ENCODE results near the gene MYO16. TPM values are rescaled to one million over a fixed set of nuclear protein-coding genes. Genes with fewer than 3 reads are reported as not detected.

MYO16 gene
- total RNA-seq, 2 donors from 2014 or later: 0.42 TPM; not detected in 1

DNA sequence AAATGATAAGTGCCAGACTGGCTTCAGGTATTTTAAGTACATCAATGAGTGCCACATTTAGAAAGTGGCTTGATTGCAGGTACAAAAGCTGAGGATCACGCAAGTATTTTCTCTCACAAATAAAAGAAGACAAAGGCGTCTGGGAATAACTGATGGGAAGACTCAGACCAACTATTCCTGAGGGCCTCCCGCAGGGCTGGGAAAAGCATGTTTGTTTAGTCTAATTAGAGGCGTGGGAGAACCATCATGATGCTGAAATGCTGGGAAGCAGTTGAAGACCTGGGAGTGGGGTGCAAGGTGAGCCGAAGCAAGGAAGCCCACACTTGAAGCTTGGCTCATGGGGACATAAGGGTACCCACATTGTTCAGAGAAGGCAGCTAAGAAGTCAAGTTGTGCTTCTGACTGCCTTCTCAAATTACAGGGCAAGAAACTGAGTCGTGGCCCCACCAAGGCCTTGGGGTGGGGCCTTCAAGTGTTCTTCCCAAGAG lies 536.0 kb downstream of the MYO16 start:
- DNase-seq (ENCODE audit: low spot score) (no peak), ATAC-seq (ENCODE audit: insufficient number of reproducible peaks, low FRiP score, low read depth) (no peak)
- H3K36me3 ChIP-seq: no peaks in the 10 kb centered on the region
- TF ChIP-seq, protein P1, sequence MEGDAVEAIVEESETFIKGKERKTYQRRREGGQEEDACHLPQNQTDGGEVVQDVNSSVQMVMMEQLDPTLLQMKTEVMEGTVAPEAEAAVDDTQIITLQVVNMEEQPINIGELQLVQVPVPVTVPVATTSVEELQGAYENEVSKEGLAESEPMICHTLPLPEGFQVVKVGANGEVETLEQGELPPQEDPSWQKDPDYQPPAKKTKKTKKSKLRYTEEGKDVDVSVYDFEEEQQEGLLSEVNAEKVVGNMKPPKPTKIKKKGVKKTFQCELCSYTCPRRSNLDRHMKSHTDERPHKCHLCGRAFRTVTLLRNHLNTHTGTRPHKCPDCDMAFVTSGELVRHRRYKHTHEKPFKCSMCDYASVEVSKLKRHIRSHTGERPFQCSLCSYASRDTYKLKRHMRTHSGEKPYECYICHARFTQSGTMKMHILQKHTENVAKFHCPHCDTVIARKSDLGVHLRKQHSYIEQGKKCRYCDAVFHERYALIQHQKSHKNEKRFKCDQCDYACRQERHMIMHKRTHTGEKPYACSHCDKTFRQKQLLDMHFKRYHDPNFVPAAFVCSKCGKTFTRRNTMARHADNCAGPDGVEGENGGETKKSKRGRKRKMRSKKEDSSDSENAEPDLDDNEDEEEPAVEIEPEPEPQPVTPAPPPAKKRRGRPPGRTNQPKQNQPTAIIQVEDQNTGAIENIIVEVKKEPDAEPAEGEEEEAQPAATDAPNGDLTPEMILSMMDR (IDR thresholded peaks at IDR 0.05): no peak
- no peaks in the 10 kb centered on the region for H3K9me3 ChIP-seq
- no peaks in the 10 kb centered on the region for H3K4me1 ChIP-seq (ENCODE audit: control insufficient read depth in 1 of 2, low read depth in 2 of 2)
- H3K4me3 ChIP-seq: no peak overlapping the region
- H3K27me3 ChIP-seq (replicated peaks; ENCODE audit: insufficient read depth): no peaks in the 10 kb centered on the region
- no peak overlapping the region for H3K27ac ChIP-seq

DNA sequence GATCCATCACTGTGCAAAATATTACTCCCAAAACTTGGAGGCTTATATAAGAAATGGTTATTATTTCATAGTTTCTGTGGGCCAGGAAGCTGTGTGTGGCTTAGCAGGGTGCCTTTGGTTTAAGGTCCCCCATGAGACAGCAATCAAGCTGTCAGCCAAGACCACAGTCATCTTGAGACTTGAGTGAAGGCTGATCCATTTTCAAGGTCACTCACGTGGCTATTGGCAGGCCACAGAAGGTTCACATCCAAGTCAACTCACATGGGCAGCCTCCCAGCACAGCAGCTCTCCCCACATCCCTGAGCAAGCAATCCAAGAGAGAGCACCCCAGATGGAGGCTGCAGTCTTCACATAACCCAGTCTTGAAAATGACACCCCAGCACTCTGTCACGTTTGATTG lies 537.4 kb downstream of the MYO16 start:
- H3K27me3 ChIP-seq (replicated peaks; ENCODE audit: insufficient read depth): no peaks in the 10 kb centered on the region
- no peak overlapping the region for H3K4me3 ChIP-seq
- H3K4me1 ChIP-seq (ENCODE audit: control insufficient read depth in 1 of 2, low read depth in 2 of 2): no peaks in the 10 kb centered on the region
- no peaks in the 10 kb centered on the region for H3K36me3 ChIP-seq
- H3K27ac ChIP-seq: no peak overlapping the region
- DNase-seq (ENCODE audit: low spot score): no peak
- H3K9me3 ChIP-seq: no peaks in the 10 kb centered on the region
- ATAC-seq (ENCODE audit: insufficient number of reproducible peaks, low FRiP score, low read depth): no peak
- TF ChIP-seq, protein P1 (IDR thresholded peaks at IDR 0.05): no peak

DNA sequence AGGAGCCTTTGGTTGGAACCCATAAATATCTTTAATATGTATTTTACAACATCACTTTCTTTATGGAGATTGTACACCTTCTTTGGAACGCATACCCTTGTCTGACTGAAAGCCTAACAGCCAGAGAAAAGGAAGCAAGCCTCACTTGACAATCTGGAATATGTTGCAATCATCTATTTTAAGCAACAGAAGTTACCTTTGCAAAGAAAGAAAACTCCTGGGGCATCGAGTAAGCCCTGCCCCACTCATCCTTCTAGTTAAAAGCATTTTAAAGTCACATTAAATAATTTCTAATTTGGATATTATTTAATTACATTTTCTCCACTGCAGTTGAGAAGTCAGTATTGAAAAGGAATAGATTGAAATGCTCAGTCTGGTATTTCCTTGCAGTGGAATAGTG lies 542.7 kb downstream of the MYO16 start:
- no peak for DNase-seq (ENCODE audit: low spot score)
- Histone ChIP-seq H3K9me3 (no peaks in the 10 kb centered on the region), H3K4me1 (ENCODE audit: control insufficient read depth in 1 of 2, low read depth in 2 of 2) (no peaks in the 10 kb centered on the region), H3K4me3 (no peak overlapping the region), H3K27me3 (replicated peaks; ENCODE audit: insufficient read depth) (no peaks in the 10 kb centered on the region), H3K27ac (no peak overlapping the region), H3K36me3 (no peaks in the 10 kb centered on the region)
- ATAC-seq (ENCODE audit: insufficient number of reproducible peaks, low FRiP score, low read depth): no peak
- TF ChIP-seq, protein P1 (IDR thresholded peaks at IDR 0.05): no peak

DNA sequence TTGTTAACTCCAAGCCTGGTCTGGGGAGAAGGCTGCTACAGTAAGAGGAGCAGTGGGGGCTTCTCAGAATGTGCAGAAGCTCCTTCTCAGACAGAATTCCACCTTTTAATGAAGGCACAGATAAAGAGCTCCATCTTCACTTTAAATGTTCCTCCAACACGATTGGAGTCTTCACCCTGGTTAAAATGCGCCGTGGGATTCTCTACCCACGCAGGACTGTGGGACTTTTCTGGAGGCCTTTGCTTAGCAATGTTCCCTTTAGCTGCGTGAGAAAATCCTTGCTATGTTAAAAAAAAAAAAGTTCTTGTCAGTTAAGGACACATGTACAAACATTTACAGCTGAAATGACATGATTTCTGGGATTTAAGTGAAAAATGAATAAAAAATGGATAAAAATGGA lies 546.3 kb downstream of the MYO16 start:
- H3K9me3 ChIP-seq: no peaks in the 10 kb centered on the region
- ATAC-seq (ENCODE audit: insufficient number of reproducible peaks, low FRiP score, low read depth): no peak
- no peaks in the 10 kb centered on the region for H3K4me1 ChIP-seq (ENCODE audit: control insufficient read depth in 1 of 2, low read depth in 2 of 2)
- H3K27me3 ChIP-seq (replicated peaks; ENCODE audit: insufficient read depth): no peaks in the 10 kb centered on the region
- no peak overlapping the region for H3K4me3 ChIP-seq
- DNase-seq (ENCODE audit: low spot score): no peak
- TF ChIP-seq, protein P1 (IDR thresholded peaks at IDR 0.05): no peak
- no peaks in the 10 kb centered on the region for H3K36me3 ChIP-seq
- no peak overlapping the region for H3K27ac ChIP-seq

DNA sequence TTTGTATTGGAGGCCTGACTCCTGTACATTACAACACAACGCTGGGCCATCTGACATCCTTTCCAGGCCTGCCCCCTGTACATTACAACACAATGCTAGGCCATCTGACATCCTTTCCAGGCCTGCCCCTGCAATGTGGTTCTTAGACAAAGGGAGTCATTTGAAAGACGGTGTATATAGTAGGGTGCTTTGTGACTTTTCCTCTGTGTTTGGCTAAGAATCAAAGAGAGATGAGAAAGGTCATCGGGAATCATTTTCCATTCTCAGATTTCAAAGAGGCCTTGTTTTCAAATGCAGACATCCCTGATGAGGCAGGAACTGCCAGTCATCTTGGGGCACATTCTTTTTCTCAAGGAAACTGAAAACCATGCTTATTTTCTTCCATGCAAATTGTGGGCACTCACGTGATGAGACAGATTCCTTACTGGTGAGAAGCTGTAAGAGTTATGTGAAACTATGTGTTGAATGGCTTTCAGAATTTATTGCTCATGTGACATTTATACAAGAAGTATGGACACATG lies 551.6 kb downstream of the MYO16 start:
- DNase-seq (ENCODE audit: low spot score) (no peak), ATAC-seq (ENCODE audit: insufficient number of reproducible peaks, low FRiP score, low read depth) (no peak)
- no peaks in the 10 kb centered on the region for H3K27me3 ChIP-seq (replicated peaks; ENCODE audit: insufficient read depth)
- no peaks in the 10 kb centered on the region for H3K4me1 ChIP-seq (ENCODE audit: control insufficient read depth in 1 of 2, low read depth in 2 of 2)
- H3K9me3 ChIP-seq: no peaks in the 10 kb centered on the region
- H3K27ac ChIP-seq: no peak overlapping the region
- H3K36me3 ChIP-seq: no peaks in the 10 kb centered on the region
- no peak overlapping the region for H3K4me3 ChIP-seq
- TF ChIP-seq, protein P1 (IDR thresholded peaks at IDR 0.05): no peak

All from thoracic aorta (tissue), 2 donors.